PC-9 (cell line): ENCODE results near the gene BPIFA2.

Experiments
- CTCF ChIP-seq: fragments of 200-600 bp; sonication (generic); conservative IDR thresholded peaks from 2 replicates; pipeline ENCODE4 v1.6.1; 2017; ENCODE audit warnings: mixed run types, antibody characterized with exemption, mild to moderate bottlenecking, moderate library complexity
- EZH2 ChIP-seq: fragments of 200-600 bp; sonication (generic); IDR thresholded peaks from 2 replicates; pipeline ENCODE4 v1.8.0; 2017; ENCODE audit warnings: antibody characterized with exemption, low read depth

GRCh38 chr20:33164763-33165095 is 3.2 kb upstream of the BPIFA2 start:
- TF ChIP-seq CTCF (no peak), EZH2 (no peak)
